ENCODE measurements around the gene SASH1.

GRCh38 chr6:148450866-148451265 is 108.2 kb downstream of the SASH1 start:
- no peak for TF ChIP-seq MXI1 (conservative IDR thresholded peaks at IDR 0.05; ENCODE audit: poor library complexity, severe bottlenecking)
- TF ChIP-seq EZH2 (IDR thresholded peaks at IDR 0.05; ENCODE audit: borderline replicate concordance, insufficient read depth, low read length, poor library complexity, severe bottlenecking), result no peak
- no peak for TF ChIP-seq EP300 (conservative IDR thresholded peaks at IDR 0.05; ENCODE audit: poor library complexity, severe bottlenecking)
- TF ChIP-seq POLR2AphosphoS5 (IDR thresholded peaks at IDR 0.05), result no peak
- no peak for TF ChIP-seq RAD21 (conservative IDR thresholded peaks at IDR 0.05)
- TF ChIP-seq CTCF (IDR thresholded peaks at IDR 0.05; ENCODE audit: poor library complexity, severe bottlenecking), result no peak

All from neural cell (in vitro differentiated cells).